Esophagus squamous epithelium (tissue), 5 donors: ENCODE measurements around the gene DOHH. TPM values are rescaled to one million over a fixed set of nuclear protein-coding genes. Genes with fewer than 3 reads are reported as not detected.

Source experiments
- DNase-seq: peaks from one replicate; lab custom pipeline; 2025; lab: John Stamatoyannopoulos, UW
- H3K27ac ChIP-seq, 4 donors: fragments of 200-600 bp; sonication (generic); one replicate each; pipeline ENCODE4 v1.5.1; 2016 to 2019; ENCODE audit warnings: mild to moderate bottlenecking in 1 of 4
- H3K27me3 ChIP-seq, 4 donors: fragments of 200-600 bp; sonication (generic); 1 replicate in 3 of 4; 2 replicates in 1 of 4; pipeline versions ENCODE4 v1.5.1 to v1.6.0; 2017 to 2021; ENCODE audit warnings: antibody characterized with exemption in 1 of 4
- H3K36me3 ChIP-seq, 3 donors: fragments of 200-600 bp; sonication (generic); one replicate each; pipeline ENCODE4 v1.5.1; 2016 to 2019
- H3K4me1 ChIP-seq, 3 donors: fragments of 200-600 bp; sonication (generic); one replicate each; pipeline ENCODE4 v1.5.1; 2017 to 2019
- H3K4me3 ChIP-seq, 4 donors: fragments of 200-600 bp; sonication (generic); 1 replicate in 3 of 4; 2 replicates in 1 of 4; pipeline ENCODE4 v1.5.1; 2016 to 2019; ENCODE audit warnings: mild to moderate bottlenecking in 2 of 4, moderate library complexity in 1 of 4
- H3K9me3 ChIP-seq, 3 donors: fragments of 200-600 bp; sonication (generic); one replicate each; pipeline ENCODE4 v1.5.1; 2016 to 2019
- CTCF ChIP-seq, 6 experiments: fragments of 450-650 bp in 4 of 6; fragments of 200-600 bp in 2 of 6; sonication (generic) in 2 of 6; IDR thresholded peaks; one replicate each; pipeline ENCODE4 v1.5.1; 2016 to 2019; ENCODE audit warnings: antibody characterized with exemption in 6 of 6, mild to moderate bottlenecking in 4 of 6, moderate library complexity in 4 of 6
- POLR2A ChIP-seq, 4 donors: fragments of 450-650 bp; IDR thresholded peaks; one replicate each; pipeline ENCODE4 v1.6.1; 2017; ENCODE audit warnings: antibody characterized with exemption in 4 of 4, mild to moderate bottlenecking in 4 of 4, moderate library complexity in 3 of 4
- WGBS, 2 donors: methylation state at CpG; one replicate each; pipeline ENCODE4 v1.1.5; 2018; 5-methylcytosine and 5-hydroxymethylcytosine counted together
- intact Hi-C: fragments of 100-400 bp; cut with DNase I; formaldehyde crosslinking; loops from one replicate; pipeline ENCODE4 v1.15.0; 2022
- total RNA-seq, 4 donors: library from RNA; depleted of rRNA; stranded (reverse); fragments of >200 nt; gene quantifications; one replicate each; pipeline ENCODE4 v1.1.0, GENCODE V29; 2016
- donor health status: DM: yes; HTN: yes; CAD: no.

DOHH gene
- total RNA-seq, 4 donors from 2014 or later, result 21.0 to 29.5 (median 26.4) TPM

DNA sequence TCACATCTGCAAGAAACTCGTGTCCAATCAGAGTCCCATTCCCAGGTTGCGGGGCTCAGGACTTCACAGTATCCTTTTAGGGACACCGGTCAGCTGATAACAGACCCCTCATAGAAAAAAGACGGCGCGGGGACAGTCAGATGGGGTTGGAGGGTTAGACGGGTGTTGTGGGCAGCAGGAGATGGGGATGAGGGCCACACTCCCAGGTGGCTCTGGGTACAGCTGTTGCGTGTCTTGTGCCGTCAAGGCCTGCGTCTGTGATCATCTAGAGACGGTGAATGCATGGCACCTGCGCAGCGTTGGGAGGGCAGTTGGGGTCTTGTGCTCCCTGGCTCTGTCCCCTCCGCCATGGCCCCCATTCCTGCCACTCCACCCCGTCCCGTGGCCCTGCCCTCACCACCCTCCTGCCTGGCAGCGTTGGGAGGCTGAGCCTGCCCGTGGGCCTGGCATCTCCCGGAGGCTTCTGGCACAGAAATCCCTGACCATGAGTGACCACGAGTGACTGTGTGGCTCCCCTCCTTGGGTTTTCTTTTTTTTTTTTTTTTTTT, 24.5 kb upstream of the DOHH start:
- Histone ChIP-seq H3K9me3 (no peaks in the 10 kb centered on the region), H3K27me3 (no peaks in the 10 kb centered on the region), H3K4me1 (peaks cover 7 to 29% (median 7%) of the 10 kb centered on the region in 3 donors), H3K27ac (no peak overlapping the region), H3K4me3 (no peak overlapping the region), H3K36me3 (peaks cover 38 to 76% (median 45%) of the 10 kb centered on the region in 3 donors)
- DNase-seq, result no peak
- no peak for TF ChIP-seq CTCF (IDR thresholded peaks at IDR 0.05)
- no peak for TF ChIP-seq POLR2A (IDR thresholded peaks at IDR 0.05)
- intact Hi-C loops, result no loop called here
- WGBS, 2 donors, result 89 to 93% methylated on average over 13 to 20 of the region's 20 CpGs

DNA sequence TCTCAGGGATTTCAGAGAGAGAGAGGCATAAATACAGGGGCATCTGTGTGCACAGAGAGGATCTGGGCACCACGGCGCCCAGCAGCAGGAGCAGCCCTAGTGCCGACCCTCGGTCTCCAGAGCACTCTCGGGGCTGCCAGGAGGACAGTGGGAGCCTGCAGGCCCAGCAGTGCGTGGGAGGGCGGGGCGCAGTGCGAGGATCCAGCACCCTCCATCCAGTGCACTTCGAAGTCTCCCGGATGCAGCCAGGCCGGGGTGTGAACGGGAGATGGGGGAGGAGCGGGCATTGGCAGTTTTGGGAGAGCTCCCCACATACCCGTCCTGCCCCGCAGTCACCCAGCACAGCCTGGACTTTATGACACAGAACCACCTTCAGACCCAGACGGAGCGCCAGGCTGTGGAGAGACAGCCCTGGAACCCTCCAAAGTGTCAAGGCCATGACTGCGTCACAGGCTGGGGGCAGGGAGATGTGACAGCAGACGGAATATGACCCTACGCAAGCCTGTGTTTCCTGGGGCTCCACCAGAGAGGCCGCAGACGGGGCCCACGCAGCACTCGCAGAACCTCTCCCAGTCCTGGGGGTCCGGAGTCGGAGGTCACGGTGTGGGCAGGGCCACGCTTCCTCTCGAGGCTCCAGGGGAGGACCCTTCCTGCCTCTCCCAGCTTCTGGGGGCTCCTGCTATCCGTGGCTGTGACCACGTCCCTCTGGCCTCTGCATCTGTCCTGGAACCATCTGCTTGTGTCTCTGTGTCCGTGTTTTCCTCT, 23.8 kb upstream of the DOHH start:
- peaks cover 38 to 84% (median 45%) of the 10 kb centered on the region in 3 donors for H3K36me3 ChIP-seq
- TF ChIP-seq POLR2A (IDR thresholded peaks at IDR 0.05), result no peak
- no peak for TF ChIP-seq CTCF (IDR thresholded peaks at IDR 0.05)
- intact Hi-C loops, result no loop called here
- H3K4me1 ChIP-seq, result peaks cover 7 to 36% (median 7%) of the 10 kb centered on the region in 3 donors
- no peaks in the 10 kb centered on the region for H3K27me3 ChIP-seq
- H3K9me3 ChIP-seq, result no peaks in the 10 kb centered on the region
- WGBS, 2 donors, result 89 to 94% methylated on average over 8 to 25 of the region's 33 CpGs
- no peak overlapping the region for H3K27ac ChIP-seq
- no peak for DNase-seq
- H3K4me3 ChIP-seq, result no peak overlapping the region

- intact Hi-C loops, result no loop called here
- WGBS, 2 donors, result 40 to 89% methylated on average over 1 to 6 of the region's 21 CpGs
- no peak overlapping the region for H3K27ac ChIP-seq
- no peaks in the 10 kb centered on the region for H3K9me3 ChIP-seq
- H3K27me3 ChIP-seq, result no peaks in the 10 kb centered on the region
- H3K4me3 ChIP-seq, result no peak overlapping the region
- no peak for TF ChIP-seq CTCF (IDR thresholded peaks at IDR 0.05)
- no peak for TF ChIP-seq POLR2A (IDR thresholded peaks at IDR 0.05)
- DNase-seq, result no peak
- H3K4me1 ChIP-seq, result peaks cover 7 to 43% (median 7%) of the 10 kb centered on the region in 3 donors
- H3K36me3 ChIP-seq, result peaks cover 38 to 89% (median 45%) of the 10 kb centered on the region in 3 donors
Observed at GRCh38 chr19:3523361-3524077, 23.0 kb upstream of the DOHH start.

- Histone ChIP-seq H3K4me3 (no peak overlapping the region), H3K4me1 (peaks cover 7 to 51% (median 7%) of the 10 kb centered on the region in 3 donors), H3K9me3 (no peaks in the 10 kb centered on the region), H3K27ac (peak overlapping the region in 1 of 4 donors; percentile 86), H3K27me3 (no peaks in the 10 kb centered on the region), H3K36me3 (peaks cover 32 to 85% (median 39%) of the 10 kb centered on the region in 3 donors)
- intact Hi-C loops, result no loop called here
- TF ChIP-seq CTCF (IDR thresholded peaks at IDR 0.05), result no peak
- no peak for TF ChIP-seq POLR2A (IDR thresholded peaks at IDR 0.05)
- DNase-seq, result no peak
- WGBS, 2 donors, result 99% methylated on average over 14 of the region's 40 CpGs; no CpG with 5 or more reads in 1 of the 2 donors
Observed at GRCh38 chr19:3522421-3523360, 22.2 kb upstream of the DOHH start.
